Spleen (tissue), 11 donors: ENCODE measurements around the gene SELENOS. TPM values are rescaled to one million over a fixed set of nuclear protein-coding genes. Genes with fewer than 3 reads are reported as not detected.
A peak's percentile ranks its signal among the peaks of the same experiment; 100 is the strongest.

Experiments
- DNase-seq: peaks from one replicate; pipeline ENCODE4 v3.0.0-alpha.2; 2020
- H3K27ac ChIP-seq, 8 donors: fragments of 200-600 bp; sonication (generic) in 7 of 8; 1 replicate in 4 of 8; 2 replicates in 4 of 8; pipeline versions ENCODE4 v1.5.0 to v1.8.0; 2016 to 2021; ENCODE audit warnings: inconsistent platforms in 4 of 8, mild to moderate bottlenecking in 4 of 8, moderate library complexity in 1 of 8
- H3K27me3 ChIP-seq, 7 donors: fragments of 200-600 bp; sonication (generic) in 6 of 7; replicated peaks in 1 of 7; 1 replicate in 4 of 7; 2 replicates in 3 of 7; pipeline versions ENCODE4 v1.5.0 to v1.8.0; 2016 to 2021; ENCODE audit warnings: inconsistent platforms in 3 of 7, mild to moderate bottlenecking in 1 of 7
- H3K36me3 ChIP-seq, 6 donors: fragments of 200-600 bp; sonication (generic) in 5 of 6; 1 replicate in 4 of 6; 2 replicates in 2 of 6; pipeline versions ENCODE4 v1.5.0 to v1.8.0; 2016 to 2021; ENCODE audit warnings: inconsistent platforms in 2 of 6
- H3K4me1 ChIP-seq, 6 donors: fragments of 200-600 bp; sonication (generic) in 5 of 6; 1 replicate in 3 of 6; 2 replicates in 3 of 6; pipeline versions ENCODE4 v1.5.0 to v1.8.0; 2016 to 2021; ENCODE audit warnings: inconsistent platforms in 3 of 6
- H3K4me3 ChIP-seq, 8 donors: fragments of 200-600 bp; sonication (generic) in 7 of 8; 1 replicate in 4 of 8; 2 replicates in 4 of 8; pipeline versions ENCODE4 v1.5.0 to v1.8.0; 2016 to 2021; ENCODE audit warnings: inconsistent platforms in 4 of 8, mild to moderate bottlenecking in 4 of 8, moderate library complexity in 2 of 8
- H3K9me3 ChIP-seq, 8 donors: fragments of 200-600 bp; sonication (generic) in 7 of 8; 1 replicate in 4 of 8; 2 replicates in 4 of 8; pipeline versions ENCODE4 v1.5.0 to v1.8.0; 2016 to 2021; ENCODE audit warnings: inconsistent platforms in 4 of 8
- POLR2A ChIP-seq, 3 donors: fragments of 450-650 bp; IDR thresholded peaks; one replicate each; pipeline ENCODE4 v1.5.1; 2017; ENCODE audit warnings: antibody characterized with exemption in 3 of 3, mild to moderate bottlenecking in 1 of 3
- POLR2AphosphoS5 ChIP-seq, 3 donors: sonication (generic); formaldehyde crosslinking; IDR thresholded peaks; one replicate each; pipeline ENCODE4 v1.5.1; 2017; ENCODE audit warnings: antibody characterized with exemption in 3 of 3
- WGBS, 5 donors: extraction: QIAGEN DNeasy Blood & Tissue Kit in 3 of 5; methylation state at CpG; one replicate each; pipeline versions ENCODE4 v1.1.5 to v1.1.7; 2013 to 2018; 5-methylcytosine and 5-hydroxymethylcytosine counted together
- intact Hi-C: fragments of 100-400 bp; cut with DNase I; formaldehyde crosslinking; loops from one replicate; pipeline ENCODE4 v1.15.0; 2023; ENCODE audit warnings: low total_unique reads
- polyA plus RNA-seq, 3 donors: library from polyadenylated mRNA; stranded (reverse); fragments of 200-250 nt; gene quantifications; one replicate each; pipeline ENCODE4 v1.2.1, GENCODE V29; 2013
- total RNA-seq, 7 donors: library from RNA; depleted of rRNA in 3 of 7; stranded (reverse); fragments of >200 nt in 3 of 7; fragmentation: NEBNext Ultra II Directional in 4 of 7; extraction: Animal tissue kit (Norgen Biotek cat#: 25700) in 4 of 7; gene quantifications; one replicate each; pipeline versions ENCODE4 v1.1.0 to v1.2.1, GENCODE V29; 2016 to 2021
- TF ChIP-seq, protein P1 (sequence below), 11 experiments: fragments of 200-600 bp in 7 of 11; fragments of 450-650 bp in 4 of 11; sonication (generic) in 4 of 11; IDR thresholded peaks in 8 of 11; conservative IDR thresholded peaks in 3 of 11; 1 replicate in 7 of 11; 2 replicates in 4 of 11; pipeline versions ENCODE4 v1.4.0 to v1.8.0; 2016 to 2021; ENCODE audit warnings: antibody characterized with exemption in 11 of 11, inconsistent platforms in 4 of 11, mild to moderate bottlenecking in 1 of 11
- donor health status: healthy with polysubstance abuse.
- donor health status: DM: no; HTN: no; CAD: no; lungs with moderate emphysema.
- donor health status: DM: no; HTN: no; CAD: no.
- donor health status: Bipolar disorder and iron deficiency.
- donor health status: healthy.
- donor health status: DM: no; HTN: no; CAD: no.
- donor health status: DM: yes; HTN: yes; CAD: no.

The SELENOS gene
- total and polyA plus RNA-seq, 10 donors, result 25.7 to 109 (median 57.3) TPM

DNA sequence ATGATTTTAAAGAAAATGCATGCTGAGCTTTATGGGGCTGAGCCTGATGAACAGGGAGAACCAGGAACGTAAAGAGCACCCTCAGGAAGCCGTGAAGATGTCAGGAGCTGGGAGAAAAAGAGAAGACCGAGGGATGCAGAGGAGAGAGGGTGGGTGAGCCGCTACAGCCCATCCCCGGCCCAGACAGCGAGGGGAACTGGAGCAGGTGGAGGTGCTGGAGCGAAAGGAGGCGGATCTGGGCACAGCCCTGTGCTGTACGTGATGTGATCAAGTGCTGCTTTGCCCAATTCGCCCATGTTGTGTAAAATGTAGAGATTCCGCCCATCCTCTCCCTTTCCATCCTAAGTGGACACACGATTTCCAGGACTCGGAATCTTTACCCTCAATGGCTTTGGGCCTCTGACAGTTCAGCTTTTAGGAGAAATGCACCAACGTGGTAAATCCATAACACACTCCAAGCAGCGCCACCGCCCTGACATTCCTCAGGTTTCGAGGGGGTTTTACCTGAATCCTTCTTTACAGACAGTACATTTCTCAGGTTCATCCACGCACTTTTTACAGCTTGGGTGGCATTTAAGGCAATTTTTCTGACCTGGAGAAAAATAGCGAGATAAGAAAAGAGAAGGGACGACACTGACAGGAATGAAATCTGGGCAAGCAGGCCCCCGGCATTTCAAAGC is 44.9 kb upstream of the SELENOS start:
- no peak overlapping the region for H3K4me3 ChIP-seq
- peaks cover 0 to 98% (median 14%) of the 10 kb centered on the region in 6 donors for H3K36me3 ChIP-seq
- H3K27me3 ChIP-seq, result peaks cover 0 to 48% (median 0%) of the 10 kb centered on the region in 7 donors
- no peak for DNase-seq
- TF ChIP-seq POLR2AphosphoS5 (IDR thresholded peaks at IDR 0.05), result no peak
- TF ChIP-seq POLR2A (IDR thresholded peaks at IDR 0.05), result no peak
- TF ChIP-seq, protein P1, sequence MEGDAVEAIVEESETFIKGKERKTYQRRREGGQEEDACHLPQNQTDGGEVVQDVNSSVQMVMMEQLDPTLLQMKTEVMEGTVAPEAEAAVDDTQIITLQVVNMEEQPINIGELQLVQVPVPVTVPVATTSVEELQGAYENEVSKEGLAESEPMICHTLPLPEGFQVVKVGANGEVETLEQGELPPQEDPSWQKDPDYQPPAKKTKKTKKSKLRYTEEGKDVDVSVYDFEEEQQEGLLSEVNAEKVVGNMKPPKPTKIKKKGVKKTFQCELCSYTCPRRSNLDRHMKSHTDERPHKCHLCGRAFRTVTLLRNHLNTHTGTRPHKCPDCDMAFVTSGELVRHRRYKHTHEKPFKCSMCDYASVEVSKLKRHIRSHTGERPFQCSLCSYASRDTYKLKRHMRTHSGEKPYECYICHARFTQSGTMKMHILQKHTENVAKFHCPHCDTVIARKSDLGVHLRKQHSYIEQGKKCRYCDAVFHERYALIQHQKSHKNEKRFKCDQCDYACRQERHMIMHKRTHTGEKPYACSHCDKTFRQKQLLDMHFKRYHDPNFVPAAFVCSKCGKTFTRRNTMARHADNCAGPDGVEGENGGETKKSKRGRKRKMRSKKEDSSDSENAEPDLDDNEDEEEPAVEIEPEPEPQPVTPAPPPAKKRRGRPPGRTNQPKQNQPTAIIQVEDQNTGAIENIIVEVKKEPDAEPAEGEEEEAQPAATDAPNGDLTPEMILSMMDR (IDR thresholded peaks at IDR 0.05 in 8 of 11, conservative IDR thresholded peaks at IDR 0.05 in 3 of 11), result no peak
- H3K27ac ChIP-seq, result no peak overlapping the region
- intact Hi-C loops, result no loop called here
- H3K9me3 ChIP-seq, result no peaks in the 10 kb centered on the region
- 86 to 94% (median 92%) methylated on average over 21 of the region's 21 CpGs for WGBS, 5 donors
- H3K4me1 ChIP-seq, result peaks cover 0 to 18% (median 12%) of the 10 kb centered on the region in 6 donors

DNA sequence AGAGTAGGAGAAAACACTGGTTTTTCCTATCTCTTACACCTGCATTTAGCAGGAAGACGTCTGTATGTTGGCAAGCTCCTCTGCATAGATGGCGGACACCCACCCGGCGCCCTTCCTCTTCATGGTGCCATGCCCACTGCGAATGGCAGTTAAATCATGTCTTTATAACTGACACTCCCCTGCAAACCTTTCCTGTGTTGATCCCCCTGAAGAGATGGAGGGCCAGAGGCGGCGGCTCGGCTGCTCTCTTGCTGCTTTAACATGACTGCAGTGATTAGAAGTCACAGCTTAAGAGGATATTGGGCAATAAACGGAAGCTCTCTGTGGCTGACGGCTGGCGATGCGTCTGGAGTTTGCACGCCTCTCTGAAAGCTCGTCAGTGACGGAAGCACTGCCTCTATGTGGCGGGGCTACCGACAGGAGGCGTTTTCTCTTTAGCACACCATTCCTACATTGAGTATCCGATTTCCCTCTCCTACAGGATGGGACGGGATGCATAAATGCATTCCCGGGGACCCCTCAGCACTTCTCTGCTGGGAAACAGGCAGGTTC is 43.3 kb upstream of the SELENOS start:
- Histone ChIP-seq H3K9me3 (no peaks in the 10 kb centered on the region), H3K36me3 (peaks cover 0 to 98% (median 19%) of the 10 kb centered on the region in 6 donors), H3K4me1 (peaks cover 0 to 18% (median 11%) of the 10 kb centered on the region in 6 donors), H3K27me3 (peaks cover 0 to 42% (median 0%) of the 10 kb centered on the region in 7 donors), H3K4me3 (peak overlapping the region in 2 of 8 donors; percentile 12 to 52), H3K27ac (peak overlapping the region in 7 of 8 donors; percentile 8 to 77 (median 51))
- TF ChIP-seq, protein P1 (IDR thresholded peaks at IDR 0.05 in 8 of 11, conservative IDR thresholded peaks at IDR 0.05 in 3 of 11), result peak; percentile 25 to 71 (median 48)
- TF ChIP-seq POLR2AphosphoS5 (IDR thresholded peaks at IDR 0.05), result peak in 2 of 3 donors; percentile 63 to 78
- TF ChIP-seq POLR2A (IDR thresholded peaks at IDR 0.05), result no peak
- intact Hi-C loops, result no loop called here
- DNase-seq, result peak; percentile 88
- 15 to 28% (median 18%) methylated on average over 19 to 21 of the region's 21 CpGs for WGBS, 5 donors

DNA sequence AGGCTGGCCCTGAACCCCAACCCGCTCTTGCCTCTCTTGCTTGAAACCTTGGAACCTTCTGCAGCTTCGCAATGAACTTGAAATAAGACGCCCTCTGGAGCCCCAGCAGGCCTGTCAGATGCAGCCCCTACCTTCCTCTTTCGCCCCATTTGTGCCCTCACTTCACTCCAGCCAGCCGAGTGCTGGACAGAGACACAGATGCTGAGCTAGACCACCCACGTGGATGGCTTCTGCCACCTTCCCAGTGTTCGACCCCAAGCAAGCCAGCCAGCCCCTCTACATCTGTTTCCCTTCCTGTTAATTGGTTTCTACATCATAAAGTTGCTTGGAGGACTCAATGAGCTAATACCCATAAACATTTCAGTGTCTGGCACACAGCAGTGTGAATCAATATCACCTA is 41.6 kb upstream of the SELENOS start:
- Histone ChIP-seq H3K27ac (peak overlapping the region in 1 of 8 donors; percentile 4), H3K4me3 (no peak overlapping the region), H3K4me1 (peaks cover 0 to 18% (median 11%) of the 10 kb centered on the region in 6 donors), H3K9me3 (no peaks in the 10 kb centered on the region), H3K36me3 (peaks cover 0 to 98% (median 22%) of the 10 kb centered on the region in 6 donors), H3K27me3 (peaks cover 0 to 39% (median 0%) of the 10 kb centered on the region in 7 donors)
- 51 to 59% (median 57%) methylated on average over 7 of the region's 7 CpGs for WGBS, 5 donors
- intact Hi-C loops, result no loop called here
- no peak for TF ChIP-seq POLR2AphosphoS5 (IDR thresholded peaks at IDR 0.05)
- DNase-seq, result no peak

DNA sequence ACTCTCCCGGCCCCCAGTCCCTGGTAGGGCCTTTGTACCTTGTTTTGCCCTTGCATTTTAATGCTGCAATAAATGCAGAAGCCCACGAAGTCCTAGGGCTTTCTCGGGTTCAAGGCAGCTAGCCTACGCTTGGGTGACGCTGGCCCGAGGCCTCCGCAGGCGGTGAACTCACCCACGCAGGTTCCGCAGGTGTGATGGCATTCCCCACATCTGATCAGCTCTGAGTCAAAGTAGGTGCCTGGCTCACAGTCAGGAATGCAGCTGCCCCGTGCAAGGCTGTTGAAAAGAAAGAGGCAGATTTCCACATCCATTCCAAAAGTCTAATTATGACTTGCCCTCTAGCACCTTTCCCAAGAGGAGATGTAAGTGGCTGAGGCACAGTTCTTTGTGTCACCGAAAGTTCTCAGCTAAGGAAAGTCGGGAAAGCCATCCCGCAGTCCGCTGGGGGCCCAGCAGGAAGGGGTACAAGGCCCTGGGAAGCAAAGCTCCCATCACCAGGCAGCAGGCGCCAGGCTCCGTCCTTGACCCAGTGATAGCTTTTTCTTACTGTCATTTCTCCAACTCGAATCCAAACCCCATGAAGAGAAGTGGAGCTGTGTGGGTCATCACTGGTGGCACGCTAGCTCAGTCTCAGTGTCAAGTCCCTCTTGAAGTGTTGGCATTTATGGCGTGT is 41.0 kb upstream of the SELENOS start:
- Histone ChIP-seq H3K4me1 (peaks cover 0 to 18% (median 11%) of the 10 kb centered on the region in 6 donors), H3K27ac (peak overlapping the region in 1 of 8 donors; percentile 4)
- WGBS, 5 donors, result 82 to 88% (median 85%) methylated on average over 19 to 20 of the region's 20 CpGs

More for the DNA sequence above, 41.0 kb upstream of the SELENOS start:
- Histone ChIP-seq H3K36me3 (peaks cover 0 to 98% (median 23%) of the 10 kb centered on the region in 6 donors), H3K27me3 (peaks cover 0 to 39% (median 0%) of the 10 kb centered on the region in 7 donors), H3K4me3 (no peak overlapping the region), H3K9me3 (no peaks in the 10 kb centered on the region)
- no peak for TF ChIP-seq POLR2A (IDR thresholded peaks at IDR 0.05)
- peak in 2 of 3 donors; percentile 3 to 36 for TF ChIP-seq POLR2AphosphoS5 (IDR thresholded peaks at IDR 0.05)
- TF ChIP-seq, protein P1 (IDR thresholded peaks at IDR 0.05 in 8 of 11, conservative IDR thresholded peaks at IDR 0.05 in 3 of 11), result no peak
- no peak for DNase-seq
- intact Hi-C loops, result no loop called here
